GM18511 (cell line): ENCODE measurements around the gene GRB14.

Experiments used
- ATAC-seq: cut with Tn5 transposase; IDR thresholded peaks from one replicate; pipeline ENCODE4 v1.9.1; 2021; ENCODE audit warnings: mild to moderate bottlenecking, moderate library complexity; ENCODE audit not compliant: unreplicated experiment

The GRB14 gene

GRCh38 chr2:164617466-164617865, 3.8 kb downstream of the GRB14 start:
- no peak for ATAC-seq

DNA sequence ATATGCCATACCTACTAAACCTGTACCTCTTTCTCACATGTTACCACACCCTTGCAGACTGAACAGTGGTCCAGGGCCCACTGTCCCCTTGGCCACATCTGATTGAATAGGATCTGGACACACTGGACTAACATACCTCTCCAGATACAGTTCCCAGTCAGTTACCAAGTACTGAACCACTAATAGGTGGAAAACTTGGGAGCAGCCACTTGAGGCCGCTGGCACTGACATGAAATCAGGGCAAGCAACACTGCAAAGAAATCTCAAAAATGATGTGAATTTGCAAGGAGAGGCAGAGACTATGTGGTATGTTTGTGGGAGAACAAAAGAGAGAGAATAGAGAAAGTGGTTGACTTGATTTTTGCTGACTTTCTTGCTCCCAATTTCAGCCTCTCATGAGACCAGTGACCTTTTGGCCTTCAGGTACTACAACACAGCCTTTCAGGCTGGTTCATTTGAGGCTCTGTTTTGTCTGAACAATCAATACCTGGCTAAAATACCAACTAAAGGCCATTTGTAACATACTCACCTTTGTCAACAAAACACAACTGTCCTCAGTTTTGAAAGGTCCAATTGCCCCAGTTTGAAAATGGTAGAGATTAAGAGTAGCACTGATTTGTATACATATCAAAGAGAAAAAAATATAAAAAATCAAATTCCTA, 7.8 kb downstream of the GRB14 start:
- no peak for ATAC-seq

DNA sequence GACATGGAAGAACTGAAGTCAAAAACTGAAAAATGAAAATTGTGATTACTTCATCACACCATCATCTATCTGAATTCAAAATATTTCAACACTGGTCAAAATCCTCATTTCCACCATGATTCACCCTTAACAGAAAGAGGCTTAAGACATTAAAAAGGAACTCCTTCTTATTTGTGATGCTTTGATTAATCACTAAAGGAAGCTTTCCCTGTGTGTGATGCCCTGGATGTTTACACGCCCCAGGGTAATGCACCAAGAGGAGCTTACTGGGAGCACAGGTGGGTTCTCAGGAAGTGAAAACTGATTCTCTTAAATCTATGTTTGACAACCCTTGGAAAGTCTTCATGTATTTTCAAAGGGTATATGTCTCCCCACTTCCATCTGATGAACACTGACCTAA, 11.5 kb downstream of the GRB14 start:
- ATAC-seq: no peak

- no peak for ATAC-seq
Measured at GRCh38 chr2:164606557-164606956, 14.7 kb downstream of the GRB14 start.

DNA sequence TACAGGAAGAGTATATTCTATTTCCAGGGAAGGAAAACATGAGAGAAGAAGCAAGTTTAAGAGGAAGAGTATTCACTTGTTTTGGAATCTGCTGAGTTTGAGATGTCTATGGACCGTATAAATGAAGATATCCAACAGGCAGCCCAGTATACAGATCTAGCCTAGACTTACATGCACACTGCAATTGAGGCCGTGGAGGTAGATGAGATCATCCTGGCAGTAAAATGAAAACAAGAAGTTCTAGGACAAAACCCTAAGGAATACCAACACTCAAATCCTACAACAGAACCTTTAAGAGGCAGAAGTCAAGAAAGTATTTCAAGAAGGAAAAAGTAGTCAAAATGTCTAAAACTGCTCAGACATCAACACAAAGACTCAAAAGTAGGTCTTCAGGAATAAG, 16.0 kb downstream of the GRB14 start:
- no peak for ATAC-seq

GRCh38 chr2:164600763-164601162, 20.5 kb downstream of the GRB14 start:
- ATAC-seq: no peak

- ATAC-seq: peak; percentile 99
Measured at GRCh38 chr2:164599954-164600589, 21.2 kb downstream of the GRB14 start.

DNA sequence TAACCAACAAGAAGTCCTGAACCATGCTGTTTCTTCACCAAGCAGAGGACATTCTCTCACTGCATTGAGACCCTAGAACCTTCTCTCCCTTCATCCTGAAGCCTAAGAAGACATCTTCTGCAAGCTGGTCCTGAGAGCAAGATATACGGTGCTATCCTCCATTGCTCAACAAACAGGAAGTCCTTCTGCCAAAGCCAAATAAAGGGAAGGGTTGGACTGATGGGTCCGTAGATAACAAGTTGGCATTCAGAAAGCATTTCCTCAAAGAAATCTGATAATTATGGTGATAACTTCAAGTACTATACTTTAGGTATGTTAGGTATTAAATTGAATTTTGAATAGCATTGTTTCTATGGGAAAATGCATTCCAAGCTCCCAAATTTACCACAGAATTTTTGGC, 23.3 kb downstream of the GRB14 start:
- no peak for ATAC-seq

DNA sequence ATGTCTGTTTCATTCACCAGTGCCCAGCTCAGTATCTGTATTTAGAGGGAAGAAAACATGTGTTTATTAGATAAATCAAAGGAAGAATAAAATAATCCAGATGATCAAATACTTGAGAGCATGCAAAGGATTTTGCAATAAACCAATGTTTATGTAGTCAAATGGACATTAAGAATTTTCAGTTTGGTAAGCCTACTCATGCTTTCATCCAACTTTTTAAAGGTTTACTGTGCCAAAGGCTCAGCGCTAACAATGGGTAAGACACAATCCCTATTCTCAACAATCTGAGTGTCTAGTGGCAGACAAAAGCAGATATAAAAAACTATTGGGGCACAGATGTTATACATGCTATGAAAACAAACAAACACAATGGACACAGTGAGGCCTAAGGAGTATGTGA, 26.3 kb downstream of the GRB14 start:
- ATAC-seq: no peak

DNA sequence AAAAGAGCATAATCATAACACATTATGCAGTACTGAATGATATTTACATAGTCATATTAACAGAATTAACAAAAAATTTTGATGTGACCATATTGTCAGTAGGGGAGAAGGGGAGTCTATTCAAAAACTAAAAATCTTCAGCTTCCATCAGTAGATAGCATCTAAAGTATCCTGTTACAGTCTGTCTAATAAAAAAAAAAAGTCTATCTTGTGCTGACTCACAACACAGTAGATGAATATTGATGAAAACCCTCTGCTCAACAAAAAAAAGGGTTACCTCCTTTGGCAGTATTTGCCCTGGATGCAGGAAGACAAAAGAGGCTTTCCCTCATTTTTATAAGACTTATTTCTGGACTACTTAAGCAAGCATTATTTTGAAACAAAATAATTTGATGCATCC, 27.3 kb downstream of the GRB14 start:
- no peak for ATAC-seq

- no peak for ATAC-seq
Measured at GRCh38 chr2:164593541-164593940, 27.7 kb downstream of the GRB14 start.

DNA sequence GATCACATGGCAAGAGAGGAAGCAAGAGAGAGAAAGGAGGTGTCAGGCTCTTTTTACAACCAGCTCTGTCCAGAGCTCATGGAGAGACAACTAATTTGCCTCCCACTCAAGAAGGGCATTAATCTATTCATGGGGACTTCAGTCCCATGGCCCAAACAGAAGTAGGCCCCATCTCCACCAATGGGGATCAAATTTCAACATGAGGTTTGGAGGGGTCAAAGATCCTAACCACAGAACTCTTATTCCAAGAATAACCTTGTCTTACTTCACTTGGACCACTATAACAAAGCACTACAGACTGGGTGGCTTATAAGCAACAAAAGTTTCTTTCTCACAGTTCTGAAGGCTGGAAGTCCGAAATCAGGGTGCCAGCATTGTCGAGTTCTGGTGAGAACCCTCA, 31.8 kb downstream of the GRB14 start:
- no peak for ATAC-seq

- no peak for ATAC-seq
Measured at GRCh38 chr2:164581050-164581449, 40.2 kb downstream of the GRB14 start.

- no peak for ATAC-seq
Measured at GRCh38 chr2:164574931-164575330, 46.4 kb downstream of the GRB14 start.

DNA sequence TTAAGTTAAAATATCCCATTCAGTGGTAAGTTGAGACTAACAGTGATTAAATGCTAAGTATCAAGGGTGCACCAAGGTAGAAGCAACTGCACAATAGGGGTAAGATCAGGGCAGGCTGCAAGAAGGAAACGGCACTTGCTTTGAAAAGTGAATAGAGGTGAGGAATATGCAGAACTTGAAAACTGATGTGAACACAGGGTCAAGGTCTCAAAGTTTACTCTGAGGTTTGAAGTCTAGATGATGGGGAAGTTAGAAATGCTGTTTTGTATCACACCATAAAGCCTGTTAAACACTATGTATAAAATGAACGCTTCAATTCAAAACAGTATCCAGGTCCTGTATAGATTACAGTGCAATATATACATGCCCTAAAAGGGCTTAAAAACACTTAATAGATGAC, 50.8 kb downstream of the GRB14 start:
- no peak for ATAC-seq

GRCh38 chr2:164569378-164569777, 51.9 kb downstream of the GRB14 start:
- ATAC-seq: no peak

GRCh38 chr2:164568317-164568716, 53.0 kb downstream of the GRB14 start:
- ATAC-seq: no peak

- ATAC-seq: no peak
Measured at GRCh38 chr2:164567335-164567989, 53.8 kb downstream of the GRB14 start.

DNA sequence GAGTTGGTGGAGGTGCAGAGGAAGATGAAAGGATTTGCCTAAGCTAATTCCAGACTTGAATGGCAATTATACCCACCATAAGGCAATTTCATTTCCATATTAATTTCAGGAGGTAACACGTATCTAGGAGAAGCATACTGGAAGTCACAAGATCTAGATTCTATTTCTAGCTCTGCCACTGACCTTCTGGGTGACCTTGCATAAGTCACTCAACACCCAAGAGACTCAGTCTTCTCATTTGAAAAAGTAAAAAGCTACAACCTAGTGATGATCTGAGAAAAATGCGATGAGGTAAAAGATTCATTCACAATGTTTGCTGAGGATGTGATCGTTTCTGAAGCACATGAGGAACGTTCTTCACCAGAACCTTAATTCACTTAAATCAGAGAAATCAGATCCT, 55.9 kb downstream of the GRB14 start:
- ATAC-seq: no peak

DNA sequence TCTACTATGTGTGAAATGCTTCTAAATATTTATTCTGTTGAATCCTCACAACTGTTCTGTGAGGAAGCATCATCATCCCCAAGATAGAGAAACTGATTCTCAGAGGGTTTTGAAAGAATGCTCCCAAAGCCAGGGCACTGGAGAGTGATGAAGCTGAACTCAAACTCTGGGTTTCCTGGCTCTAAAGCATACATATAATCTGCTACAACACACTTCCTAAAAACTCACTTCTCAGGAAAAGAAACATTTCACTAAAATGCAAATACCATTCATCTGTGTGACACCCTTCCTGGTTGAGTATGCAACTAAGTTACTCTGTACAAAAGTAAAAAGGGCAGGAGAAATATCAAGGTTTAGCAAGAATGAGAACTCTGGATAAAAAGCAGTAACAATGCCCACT, 58.6 kb downstream of the GRB14 start:
- ATAC-seq: no peak

- no peak for ATAC-seq
Measured at GRCh38 chr2:164561991-164562390, 59.3 kb downstream of the GRB14 start.

- ATAC-seq: no peak
Measured at GRCh38 chr2:164561416-164561815, 59.9 kb downstream of the GRB14 start.
